Right kidney (tissue), 1 donor: ENCODE results near the gene GRAMD4.

ENCODE experiments used
- DNase-seq: peaks from one replicate; pipeline ENCODE4 v3.0.0-alpha.2; 2016

GRAMD4 gene

GRCh38 chr22:46673662-46674236 lies 53.6 kb downstream of the GRAMD4 start:
- DNase-seq: no peak

- DNase-seq: no peak
Measured at GRCh38 chr22:46674367-46674781, 54.2 kb downstream of the GRAMD4 start.

- DNase-seq: no peak
Measured at GRCh38 chr22:46674906-46675305, 54.7 kb downstream of the GRAMD4 start.

GRCh38 chr22:46675479-46675878 lies 55.3 kb downstream of the GRAMD4 start:
- no peak for DNase-seq

GRCh38 chr22:46675938-46676337 lies 55.8 kb downstream of the GRAMD4 start:
- no peak for DNase-seq

- no peak for DNase-seq
Measured at GRCh38 chr22:46676479-46676878, 56.3 kb downstream of the GRAMD4 start.

GRCh38 chr22:46676881-46677280 lies 56.7 kb downstream of the GRAMD4 start:
- DNase-seq: no peak

- no peak for DNase-seq
Measured at GRCh38 chr22:46677323-46678002, 57.3 kb downstream of the GRAMD4 start.

- no peak for DNase-seq
Measured at GRCh38 chr22:46678003-46678657, 57.9 kb downstream of the GRAMD4 start.

GRCh38 chr22:46678785-46679700 lies 58.9 kb downstream of the GRAMD4 start:
- no peak for DNase-seq

GRCh38 chr22:46679706-46680269 lies 59.6 kb downstream of the GRAMD4 start:
- DNase-seq: no peak

GRCh38 chr22:46681010-46681409 lies 60.8 kb downstream of the GRAMD4 start:
- DNase-seq: no peak

GRCh38 chr22:46682011-46682731 lies 62.0 kb downstream of the GRAMD4 start:
- DNase-seq: no peak

GRCh38 chr22:46684706-46685105 lies 64.5 kb downstream of the GRAMD4 start:
- DNase-seq: no peak

- no peak for DNase-seq
Measured at GRCh38 chr22:46686221-46687047, 66.2 kb downstream of the GRAMD4 start.

GRCh38 chr22:46687048-46687444 lies 66.9 kb downstream of the GRAMD4 start:
- no peak for DNase-seq

GRCh38 chr22:46687460-46687859 lies 67.3 kb downstream of the GRAMD4 start:
- no peak for DNase-seq

GRCh38 chr22:46688949-46689348 lies 68.8 kb downstream of the GRAMD4 start:
- no peak for DNase-seq

- no peak for DNase-seq
Measured at GRCh38 chr22:46690146-46690545, 70.0 kb downstream of the GRAMD4 start.

GRCh38 chr22:46691571-46691970 lies 71.4 kb downstream of the GRAMD4 start:
- no peak for DNase-seq
